Peyer's patch (tissue), 4 donors: ENCODE results near the gene HLA-DOA.

Source experiments
- POLR2A ChIP-seq, 2 donors: fragments of 450-650 bp; IDR thresholded peaks; one replicate each; pipeline ENCODE4 v1.5.1; 2017; ENCODE audit warnings: antibody characterized with exemption in 2 of 2, mild to moderate bottlenecking in 2 of 2, moderate library complexity in 2 of 2
- TF ChIP-seq, protein P1 (sequence below), 6 experiments: fragments of 450-650 bp in 4 of 6; fragments of 200-600 bp in 2 of 6; sonication (generic) in 1 of 6; IDR thresholded peaks; one replicate each; pipeline ENCODE4 v1.5.1; 2017 to 2019; ENCODE audit warnings: antibody characterized with exemption in 6 of 6, mild to moderate bottlenecking in 3 of 6, moderate library complexity in 1 of 6

DNA sequence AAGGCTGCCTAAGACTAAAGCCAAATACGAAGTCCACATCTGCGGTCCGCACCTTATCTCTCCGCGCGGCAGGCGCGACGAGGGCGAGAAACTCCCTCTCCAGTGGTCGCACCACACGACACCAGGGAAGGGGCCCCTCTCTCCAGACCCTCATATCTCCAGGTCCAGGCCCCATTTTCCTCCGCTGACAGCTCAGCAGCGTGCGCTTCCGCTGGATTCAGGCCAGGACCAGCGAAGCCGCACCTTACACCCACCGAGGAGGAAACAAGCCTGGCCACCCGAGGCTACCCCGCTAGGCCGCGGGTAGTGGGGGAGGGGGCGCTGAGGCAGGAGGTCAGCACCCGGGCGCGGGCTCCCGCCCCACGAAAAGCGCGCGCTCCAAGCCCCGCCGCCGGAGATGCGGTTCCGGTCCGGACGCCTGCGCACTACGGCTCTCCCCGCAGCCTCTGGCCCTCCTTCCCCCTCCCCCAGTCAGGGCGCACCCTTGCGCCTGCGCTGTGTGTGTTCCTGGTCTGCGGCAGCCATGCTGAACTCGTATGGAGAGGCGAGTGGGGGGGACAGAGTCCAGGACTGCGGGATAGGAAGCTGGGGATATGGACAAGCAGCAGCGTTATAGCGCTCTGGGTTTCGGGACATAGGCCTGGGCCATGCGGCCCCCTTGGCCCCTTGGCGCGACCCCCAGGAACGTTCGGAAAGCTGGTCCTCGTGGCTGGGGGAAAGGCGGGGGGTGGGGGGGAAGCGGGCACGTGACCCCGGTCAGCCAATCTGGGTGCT, 41.1 kb downstream of the HLA-DOA start, which contains the start of gene BRD2:
- peak; percentile 93 to 96 for TF ChIP-seq POLR2A (IDR thresholded peaks at IDR 0.05)
- TF ChIP-seq, protein P1, sequence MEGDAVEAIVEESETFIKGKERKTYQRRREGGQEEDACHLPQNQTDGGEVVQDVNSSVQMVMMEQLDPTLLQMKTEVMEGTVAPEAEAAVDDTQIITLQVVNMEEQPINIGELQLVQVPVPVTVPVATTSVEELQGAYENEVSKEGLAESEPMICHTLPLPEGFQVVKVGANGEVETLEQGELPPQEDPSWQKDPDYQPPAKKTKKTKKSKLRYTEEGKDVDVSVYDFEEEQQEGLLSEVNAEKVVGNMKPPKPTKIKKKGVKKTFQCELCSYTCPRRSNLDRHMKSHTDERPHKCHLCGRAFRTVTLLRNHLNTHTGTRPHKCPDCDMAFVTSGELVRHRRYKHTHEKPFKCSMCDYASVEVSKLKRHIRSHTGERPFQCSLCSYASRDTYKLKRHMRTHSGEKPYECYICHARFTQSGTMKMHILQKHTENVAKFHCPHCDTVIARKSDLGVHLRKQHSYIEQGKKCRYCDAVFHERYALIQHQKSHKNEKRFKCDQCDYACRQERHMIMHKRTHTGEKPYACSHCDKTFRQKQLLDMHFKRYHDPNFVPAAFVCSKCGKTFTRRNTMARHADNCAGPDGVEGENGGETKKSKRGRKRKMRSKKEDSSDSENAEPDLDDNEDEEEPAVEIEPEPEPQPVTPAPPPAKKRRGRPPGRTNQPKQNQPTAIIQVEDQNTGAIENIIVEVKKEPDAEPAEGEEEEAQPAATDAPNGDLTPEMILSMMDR (IDR thresholded peaks at IDR 0.05): no peak
